GM12872 (cell line): ENCODE measurements around the gene COA1.

Experiments used
- TF ChIP-seq, protein P1 (sequence below): IDR thresholded peaks from 3 replicates; pipeline ENCODE4 v1.5.1; 2011; ENCODE audit warnings: low read depth, mild to moderate bottlenecking, low read length, moderate library complexity; ENCODE audit not compliant: insufficient read depth

COA1 gene

DNA sequence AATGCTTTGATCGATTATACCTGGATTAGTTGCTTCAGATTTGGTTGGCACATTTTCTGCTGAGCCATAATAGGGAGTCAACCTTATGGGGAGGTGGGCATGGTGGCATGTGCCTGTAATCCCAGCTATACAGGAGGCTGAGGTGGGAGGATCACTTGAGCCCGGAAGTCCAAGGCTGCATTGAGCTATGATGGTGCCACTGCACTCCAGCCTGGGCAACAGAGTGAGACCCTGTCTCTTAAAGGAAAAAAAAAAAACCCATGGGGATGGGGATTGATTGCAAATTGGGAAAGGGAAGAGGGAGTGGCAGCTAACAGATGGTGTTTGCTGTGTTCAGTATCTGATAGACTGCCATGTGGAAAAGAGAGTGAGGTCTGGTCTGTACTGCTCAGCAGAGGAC, 135.3 kb downstream of the COA1 start:
- TF ChIP-seq, protein P1, sequence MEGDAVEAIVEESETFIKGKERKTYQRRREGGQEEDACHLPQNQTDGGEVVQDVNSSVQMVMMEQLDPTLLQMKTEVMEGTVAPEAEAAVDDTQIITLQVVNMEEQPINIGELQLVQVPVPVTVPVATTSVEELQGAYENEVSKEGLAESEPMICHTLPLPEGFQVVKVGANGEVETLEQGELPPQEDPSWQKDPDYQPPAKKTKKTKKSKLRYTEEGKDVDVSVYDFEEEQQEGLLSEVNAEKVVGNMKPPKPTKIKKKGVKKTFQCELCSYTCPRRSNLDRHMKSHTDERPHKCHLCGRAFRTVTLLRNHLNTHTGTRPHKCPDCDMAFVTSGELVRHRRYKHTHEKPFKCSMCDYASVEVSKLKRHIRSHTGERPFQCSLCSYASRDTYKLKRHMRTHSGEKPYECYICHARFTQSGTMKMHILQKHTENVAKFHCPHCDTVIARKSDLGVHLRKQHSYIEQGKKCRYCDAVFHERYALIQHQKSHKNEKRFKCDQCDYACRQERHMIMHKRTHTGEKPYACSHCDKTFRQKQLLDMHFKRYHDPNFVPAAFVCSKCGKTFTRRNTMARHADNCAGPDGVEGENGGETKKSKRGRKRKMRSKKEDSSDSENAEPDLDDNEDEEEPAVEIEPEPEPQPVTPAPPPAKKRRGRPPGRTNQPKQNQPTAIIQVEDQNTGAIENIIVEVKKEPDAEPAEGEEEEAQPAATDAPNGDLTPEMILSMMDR, result no peak

DNA sequence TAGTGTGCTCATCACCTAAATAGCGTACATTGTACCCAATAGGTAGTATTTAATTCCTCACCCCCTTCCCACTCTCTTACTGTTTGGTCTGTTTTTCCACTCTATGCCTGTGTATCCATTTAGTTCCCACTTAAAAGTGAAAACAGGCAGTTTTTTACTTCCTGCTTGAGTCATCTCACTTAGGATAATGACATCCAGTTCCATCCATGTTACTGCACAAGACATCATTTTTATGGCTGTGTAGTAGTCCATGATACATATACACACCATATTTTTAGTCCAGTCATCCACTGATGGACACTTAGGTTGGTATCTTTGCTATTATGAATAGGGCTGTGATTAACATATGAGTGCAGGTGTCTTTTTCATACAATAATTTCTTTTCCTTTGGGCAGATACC, 136.3 kb downstream of the COA1 start:
- TF ChIP-seq, protein P1, result no peak

DNA sequence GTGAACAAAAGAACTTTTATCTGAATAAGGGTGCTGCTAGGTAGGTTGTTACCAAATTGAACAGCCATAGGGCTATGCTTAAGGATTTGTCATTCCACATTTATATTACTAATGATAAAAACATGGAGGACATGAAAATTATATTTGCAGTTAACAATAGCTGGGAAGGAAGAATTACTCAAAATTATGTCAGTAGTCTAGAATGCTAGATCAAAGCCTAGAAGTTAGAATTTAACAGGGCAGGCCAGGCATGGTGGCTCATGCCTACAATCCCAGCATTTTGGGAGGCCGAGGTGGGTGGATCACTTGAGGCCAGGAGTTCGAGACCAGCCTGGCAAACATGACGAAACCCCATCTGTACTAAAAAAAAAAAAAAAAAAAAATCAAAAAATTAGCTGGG, 137.0 kb downstream of the COA1 start:
- TF ChIP-seq, protein P1, result no peak

DNA sequence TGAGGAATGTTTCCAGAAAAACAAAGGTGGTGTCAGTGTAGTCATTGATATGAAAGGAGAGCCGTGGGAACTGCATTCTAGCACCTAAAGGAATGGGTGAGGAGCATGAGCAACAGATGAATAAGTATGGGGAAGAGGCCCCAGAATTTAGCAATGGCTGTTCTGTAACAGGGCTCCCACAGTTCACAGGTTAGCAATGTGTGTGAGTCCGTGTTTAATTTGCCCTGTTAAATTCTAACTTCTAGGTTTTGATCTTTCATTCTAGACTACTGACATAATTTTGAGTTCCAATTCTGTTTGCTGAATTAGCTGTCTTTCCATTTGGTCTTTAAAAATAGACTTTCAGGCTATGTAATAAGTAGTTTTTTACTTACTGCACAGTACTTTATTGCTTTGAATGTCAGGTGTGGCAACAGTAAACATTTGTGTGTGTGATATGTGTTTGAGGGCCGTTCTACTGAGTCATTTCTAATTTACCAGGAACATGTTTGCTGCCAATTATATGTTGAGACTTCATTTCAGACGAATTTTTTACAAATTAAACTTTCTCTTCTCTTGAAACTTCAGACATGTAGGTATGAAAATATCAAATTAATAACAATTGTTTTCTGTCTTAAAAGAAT, 137.7 kb downstream of the COA1 start:
- TF ChIP-seq, protein P1, result no peak

DNA sequence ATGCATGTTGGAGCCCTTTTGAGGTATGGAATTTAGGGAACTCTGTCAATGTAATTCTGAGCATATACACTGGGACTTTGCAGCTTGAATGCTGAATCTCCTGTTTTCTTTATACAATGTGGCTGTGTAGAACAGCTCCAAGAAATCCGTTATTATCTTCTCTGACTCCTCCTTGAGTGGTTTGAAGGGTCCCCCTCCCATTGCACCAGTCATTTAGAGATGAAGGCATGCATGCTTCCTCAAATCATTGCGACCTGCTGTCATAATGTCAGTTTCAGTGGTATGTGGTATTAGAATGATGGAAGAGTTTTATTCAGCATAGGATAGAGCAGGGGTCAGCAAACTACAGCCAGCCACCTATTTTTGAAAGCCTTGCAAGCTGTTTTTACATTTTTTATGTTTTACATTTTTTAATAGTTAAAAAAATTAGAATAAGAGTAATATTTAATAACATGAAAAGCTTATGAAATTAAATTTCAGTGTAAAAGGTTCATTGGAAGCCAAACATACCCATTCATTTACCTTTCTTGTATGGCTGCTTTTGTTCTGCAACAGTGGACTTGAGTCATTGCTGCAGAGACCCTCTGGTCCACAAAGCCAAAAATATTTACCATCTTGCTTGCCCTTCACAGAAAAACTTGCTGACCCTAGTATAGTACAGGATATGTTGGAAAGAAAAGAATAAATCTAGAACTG, 138.3 kb downstream of the COA1 start:
- TF ChIP-seq, protein P1, result no peak

DNA sequence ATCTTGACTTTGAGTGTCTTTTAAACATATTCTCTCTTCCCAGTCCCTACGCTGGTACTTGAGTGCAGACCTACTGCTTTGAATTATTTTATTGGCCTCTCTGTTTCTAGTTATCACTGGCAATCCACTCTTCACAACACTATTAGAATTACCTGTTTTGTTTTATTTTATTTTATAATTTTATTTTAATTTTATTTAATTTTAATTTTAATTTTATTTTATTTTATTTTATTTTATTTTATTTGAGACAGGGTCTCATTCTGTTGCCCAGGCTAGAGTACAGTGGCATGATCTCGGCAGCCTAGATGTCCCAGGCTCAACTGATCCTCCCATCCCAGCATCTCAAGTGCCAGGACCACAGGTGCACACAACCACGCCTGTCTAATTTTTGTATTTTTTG, 139.6 kb downstream of the COA1 start:
- TF ChIP-seq, protein P1, result no peak
